ENCODE measurements around the gene TUBGCP6. TPM values are rescaled to one million over a fixed set of nuclear protein-coding genes. Genes with fewer than 3 reads are reported as not detected.
A peak's percentile ranks its signal among the peaks of the same experiment; 100 is the strongest.

The TUBGCP6 gene
- total RNA-seq, 1 donor from 2014 or later = 26.3 TPM

GRCh38 chr22:50262973-50263617, 18.3 kb upstream of the TUBGCP6 start:
- Mint-ChIP-seq H3K27me3 (ENCODE audit: low read depth, unreplicated experiment) (peaks cover 3% of the 10 kb centered on the region), H3K27ac (ENCODE audit: unreplicated experiment) (no peak overlapping the region), H3K36me3 (ENCODE audit: low read depth, unreplicated experiment) (peaks cover 8% of the 10 kb centered on the region), H3K4me3 (ENCODE audit: unreplicated experiment) (no peak overlapping the region), H3K4me1 (ENCODE audit: low read depth, unreplicated experiment) (peaks cover 7% of the 10 kb centered on the region), H3K9me3 (ENCODE audit: unreplicated experiment) (no peaks in the 10 kb centered on the region)
- TF ChIP-seq EZH2 (IDR thresholded peaks at IDR 0.05; ENCODE audit: insufficient read depth, low read length) = no peak
- TF ChIP-seq, protein P1, sequence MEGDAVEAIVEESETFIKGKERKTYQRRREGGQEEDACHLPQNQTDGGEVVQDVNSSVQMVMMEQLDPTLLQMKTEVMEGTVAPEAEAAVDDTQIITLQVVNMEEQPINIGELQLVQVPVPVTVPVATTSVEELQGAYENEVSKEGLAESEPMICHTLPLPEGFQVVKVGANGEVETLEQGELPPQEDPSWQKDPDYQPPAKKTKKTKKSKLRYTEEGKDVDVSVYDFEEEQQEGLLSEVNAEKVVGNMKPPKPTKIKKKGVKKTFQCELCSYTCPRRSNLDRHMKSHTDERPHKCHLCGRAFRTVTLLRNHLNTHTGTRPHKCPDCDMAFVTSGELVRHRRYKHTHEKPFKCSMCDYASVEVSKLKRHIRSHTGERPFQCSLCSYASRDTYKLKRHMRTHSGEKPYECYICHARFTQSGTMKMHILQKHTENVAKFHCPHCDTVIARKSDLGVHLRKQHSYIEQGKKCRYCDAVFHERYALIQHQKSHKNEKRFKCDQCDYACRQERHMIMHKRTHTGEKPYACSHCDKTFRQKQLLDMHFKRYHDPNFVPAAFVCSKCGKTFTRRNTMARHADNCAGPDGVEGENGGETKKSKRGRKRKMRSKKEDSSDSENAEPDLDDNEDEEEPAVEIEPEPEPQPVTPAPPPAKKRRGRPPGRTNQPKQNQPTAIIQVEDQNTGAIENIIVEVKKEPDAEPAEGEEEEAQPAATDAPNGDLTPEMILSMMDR (IDR thresholded peaks at IDR 0.05; ENCODE audit: insufficient read depth, low read depth, low read length) = no peak
- Histone ChIP-seq H2AFZ (ENCODE audit: low read depth, low read length) (no peak overlapping the region), H3K4me2 (ENCODE audit: low read length) (peak overlapping the region; percentile 1), H3K79me2 (ENCODE audit: insufficient read depth, low read length) (peaks cover 24% of the 10 kb centered on the region), H4K20me1 (ENCODE audit: insufficient read depth, low read length) (peaks cover 8% of the 10 kb centered on the region), H3K4me3 (ENCODE audit: insufficient read depth, low read depth, low read length) (no peak overlapping the region), H3K27ac (ENCODE audit: low read depth, low read length) (no peak overlapping the region), H3K27me3 (ENCODE audit: insufficient read depth, low read length) (no peaks in the 10 kb centered on the region), H3K9me3 (ENCODE audit: insufficient read depth, low read depth, low read length) (no peaks in the 10 kb centered on the region), H3K4me1 (ENCODE audit: insufficient read depth, low read length) (peaks cover 18% of the 10 kb centered on the region), H3K36me3 (ENCODE audit: insufficient read depth, low read length) (no peaks in the 10 kb centered on the region), H3K9ac (ENCODE audit: low read length) (no peak overlapping the region)
- FAIRE-seq (no peak), DNase-seq (ENCODE audit: low read depth) (no peak)

DNA sequence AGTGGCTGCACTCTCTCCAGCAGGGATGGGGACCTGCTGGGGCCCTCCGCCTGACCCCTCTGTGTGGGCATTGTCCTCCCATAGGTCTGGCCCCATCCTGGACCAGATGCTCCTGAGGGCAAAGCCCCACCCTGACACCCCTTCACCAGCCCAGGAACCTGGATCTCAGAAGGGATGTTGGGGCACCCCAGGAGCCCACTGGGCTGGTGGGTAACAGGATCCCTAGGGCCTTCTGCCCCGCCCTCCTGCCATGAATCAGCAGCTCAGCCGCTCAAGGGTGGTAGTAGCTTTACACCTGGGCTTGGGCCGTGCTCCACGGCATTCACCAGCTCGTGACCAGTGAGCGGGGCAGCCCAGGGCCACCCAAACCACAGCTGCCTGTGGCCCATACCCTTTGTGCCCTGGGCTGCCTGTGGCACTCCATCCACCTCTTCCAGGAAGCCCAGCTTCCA, 17.7 kb upstream of the TUBGCP6 start:
- Mint-ChIP-seq H3K36me3 (ENCODE audit: low read depth, unreplicated experiment) (peaks cover 8% of the 10 kb centered on the region), H3K9me3 (ENCODE audit: unreplicated experiment) (no peaks in the 10 kb centered on the region), H3K4me3 (ENCODE audit: unreplicated experiment) (peak overlapping the region; percentile 76), H3K27ac (ENCODE audit: unreplicated experiment) (peak overlapping the region; percentile 34), H3K4me1 (ENCODE audit: low read depth, unreplicated experiment) (peaks cover 7% of the 10 kb centered on the region), H3K27me3 (ENCODE audit: low read depth, unreplicated experiment) (peaks cover 3% of the 10 kb centered on the region)
- no peaks in the 10 kb centered on the region for H3K27me3 ChIP-seq (ENCODE audit: insufficient read depth, low read length)
- FAIRE-seq (no peak), DNase-seq (ENCODE audit: low read depth) (no peak)
- no peak for TF ChIP-seq EZH2 (IDR thresholded peaks at IDR 0.05; ENCODE audit: insufficient read depth, low read length)
- TF ChIP-seq, protein P1 (IDR thresholded peaks at IDR 0.05; ENCODE audit: insufficient read depth, low read depth, low read length) = no peak
- H2AFZ ChIP-seq (ENCODE audit: low read depth, low read length) = no peak overlapping the region
- H3K79me2 ChIP-seq (ENCODE audit: insufficient read depth, low read length) = peaks cover 26% of the 10 kb centered on the region
- H3K4me3 ChIP-seq (ENCODE audit: insufficient read depth, low read depth, low read length) = no peak overlapping the region
- H3K9ac ChIP-seq (ENCODE audit: low read length) = no peak overlapping the region
- peaks cover 17% of the 10 kb centered on the region for H3K4me1 ChIP-seq (ENCODE audit: insufficient read depth, low read length)
- no peaks in the 10 kb centered on the region for H3K9me3 ChIP-seq (ENCODE audit: insufficient read depth, low read depth, low read length)
- no peak overlapping the region for H3K27ac ChIP-seq (ENCODE audit: low read depth, low read length)
- H3K36me3 ChIP-seq (ENCODE audit: insufficient read depth, low read length) = no peaks in the 10 kb centered on the region
- peak overlapping the region; percentile 92 for H3K4me2 ChIP-seq (ENCODE audit: low read length)
- peaks cover 9% of the 10 kb centered on the region for H4K20me1 ChIP-seq (ENCODE audit: insufficient read depth, low read length)
